Renal cortex interstitium (tissue), 11 donors: ENCODE measurements around the gene PIP5K1A. TPM values are rescaled to one million over a fixed set of nuclear protein-coding genes. Genes with fewer than 3 reads are reported as not detected.
A peak's percentile ranks its signal among the peaks of the same experiment; 100 is the strongest.
"Not testable (repeated sequence)": the region's sequence is repeated elsewhere in the genome, so short reads cannot be mapped to it uniquely, and the experiment has no call there.

Experiments used
- DNase-seq, 11 donors: peaks; one replicate each; pipeline ENCODE4 v3.0.0-alpha.2; 2013; ENCODE audit warnings: low read depth in 9 of 11, low spot score in 4 of 11; ENCODE audit errors: extremely low read depth in 1 of 11
- polyA plus RNA-seq, 3 donors: library from polyadenylated mRNA; unstranded; fragments of 120-200 nt; gene quantifications; one replicate each; pipeline ENCODE4 v1.2.1, GENCODE V29; 2013; ENCODE audit not compliant: insufficient read length in 3 of 3

PIP5K1A gene
- polyA plus RNA-seq, 3 donors = 61.9 to 79.7 (median 73.5) TPM

- DNase-seq = no peak
Measured at GRCh38 chr1:151175863-151176262, 22.5 kb upstream of the PIP5K1A start, which contains the start of gene TMOD4. TMOD4 (minus strand) TSS chr1:151175981; CDS start chr1:151174875, 1,106 bp downstream.

- no peak for DNase-seq
Measured at GRCh38 chr1:151176514-151177045, 21.8 kb upstream of the PIP5K1A start.

- no peak for DNase-seq
Measured at GRCh38 chr1:151184211-151184610, 14.1 kb upstream of the PIP5K1A start.

- DNase-seq = no peak
Measured at GRCh38 chr1:151187205-151187604, 11.1 kb upstream of the PIP5K1A start.

GRCh38 chr1:151188667-151189066, 9.7 kb upstream of the PIP5K1A start:
- DNase-seq = not testable (repeated sequence)

GRCh38 chr1:151189637-151190445, 8.5 kb upstream of the PIP5K1A start, which contains the start of gene VPS72:
VPS72 (minus strand) TSS chr1:151190197; CDS start chr1:151190121, 76 bp downstream.
- peak in 10 of 11 donors; percentile 67 to 92 (median 84) for DNase-seq

- DNase-seq = no peak
Measured at GRCh38 chr1:151192047-151192446, 6.3 kb upstream of the PIP5K1A start.

GRCh38 chr1:151193304-151193703, 5.0 kb upstream of the PIP5K1A start:
- DNase-seq = no peak

GRCh38 chr1:151193856-151194255, 4.5 kb upstream of the PIP5K1A start:
- DNase-seq = no peak

- not testable (repeated sequence) for DNase-seq
Measured at GRCh38 chr1:151194894-151195594, 3.3 kb upstream of the PIP5K1A start.

- peak in 10 of 11 donors; percentile 53 to 86 (median 70) for DNase-seq
Measured at GRCh38 chr1:151196292-151196800, 2.0 kb upstream of the PIP5K1A start.

GRCh38 chr1:151197863-151198253, 494 bp upstream of the PIP5K1A start:
- no peak for DNase-seq

GRCh38 chr1:151199873-151200581, 1.7 kb downstream of the PIP5K1A start:
- DNase-seq = no peak

GRCh38 chr1:151205381-151205965, 7.1 kb downstream of the PIP5K1A start:
- not testable (repeated sequence) for DNase-seq

GRCh38 chr1:151210830-151211229, 12.5 kb downstream of the PIP5K1A start:
- no peak for DNase-seq

- DNase-seq = no peak
Measured at GRCh38 chr1:151211972-151212705, 13.8 kb downstream of the PIP5K1A start.

- DNase-seq = no peak
Measured at GRCh38 chr1:151213560-151213959, 15.2 kb downstream of the PIP5K1A start.

GRCh38 chr1:151221616-151222015, 23.3 kb downstream of the PIP5K1A start:
- no peak for DNase-seq
